Chondrocyte (in vitro differentiated cells): ENCODE measurements around the gene FSTL5. TPM values are rescaled to one million over a fixed set of nuclear protein-coding genes. Genes with fewer than 3 reads are reported as not detected.
"Not testable (repeated sequence)": the region's sequence is repeated elsewhere in the genome, so short reads cannot be mapped to it uniquely, and the experiment has no call there.

Experiments used
- DNase-seq: peaks from one replicate; pipeline ENCODE4 v3.0.0; 2021; ENCODE audit warnings: mixed read lengths, low spot score
- H3K27ac Mint-ChIP-seq: one replicate; pipeline ENCODE4 v1.8.0; 2021; ENCODE audit warnings: mild to moderate bottlenecking, moderate library complexity, mixed read lengths; ENCODE audit not compliant: unreplicated experiment
- H3K27me3 Mint-ChIP-seq: 2 replicates; pipeline ENCODE4 v1.8.0; 2021; ENCODE audit warnings: low read depth, mixed read lengths
- H3K36me3 Mint-ChIP-seq: 2 replicates; pipeline ENCODE4 v1.8.0; 2021; ENCODE audit warnings: low read depth, mixed read lengths
- H3K4me1 Mint-ChIP-seq: 2 replicates; pipeline ENCODE4 v1.8.0; 2021; ENCODE audit warnings: low read depth, mild to moderate bottlenecking, mixed read lengths
- H3K4me3 Mint-ChIP-seq: one replicate; pipeline ENCODE4 v1.8.0; 2021; ENCODE audit warnings: mild to moderate bottlenecking, moderate library complexity, mixed read lengths; ENCODE audit not compliant: unreplicated experiment
- H3K9me3 Mint-ChIP-seq: 2 replicates; pipeline ENCODE4 v1.8.0; 2021; ENCODE audit warnings: low read depth, mixed read lengths
- CTCF ChIP-seq: fragments of 200-600 bp; sonication (generic); IDR thresholded peaks from 2 replicates; pipeline ENCODE4 v1.5.0; 2021; ENCODE audit warnings: antibody characterized with exemption, mild to moderate bottlenecking, moderate library complexity
- total RNA-seq: library from RNA; stranded (reverse); gene quantifications from 3 replicates; pipeline ENCODE4 v1.2.1, GENCODE V29; 2021

Gene FSTL5
- total RNA-seq, 1 donor from 2014 or later: not detected

GRCh38 chr4:161762796-161763195, 401.0 kb downstream of the FSTL5 start:
- Mint-ChIP-seq H3K4me3 (no peak overlapping the region), H3K9me3 (no peaks in the 10 kb centered on the region), H3K27ac (no peak overlapping the region), H3K27me3 (no peaks in the 10 kb centered on the region), H3K4me1 (peaks cover 12% of the 10 kb centered on the region), H3K36me3 (no peaks in the 10 kb centered on the region)
- DNase-seq: no peak
- no peak for TF ChIP-seq CTCF

- H3K36me3 Mint-ChIP-seq: no peaks in the 10 kb centered on the region
- no peak for TF ChIP-seq CTCF
These were observed 403.8 kb downstream of the FSTL5 start for GRCh38 chr4:161760008-161760407.

GRCh38 chr4:161758412-161758811, 405.4 kb downstream of the FSTL5 start:
- not testable (repeated sequence) for DNase-seq, H3K27me3 Mint-ChIP-seq, H3K27ac Mint-ChIP-seq, H3K36me3 Mint-ChIP-seq, H3K4me3 Mint-ChIP-seq, H3K9me3 Mint-ChIP-seq
- peaks cover 12% of the 10 kb centered on the region for H3K4me1 Mint-ChIP-seq

More at GRCh38 chr4:161760008-161760407, 403.8 kb downstream of the FSTL5 start:
- H3K27me3 Mint-ChIP-seq: peaks cover 5% of the 10 kb centered on the region
- H3K9me3 Mint-ChIP-seq: no peaks in the 10 kb centered on the region
- no peak for DNase-seq
- no peak overlapping the region for H3K27ac Mint-ChIP-seq
- H3K4me1 Mint-ChIP-seq: peaks cover 12% of the 10 kb centered on the region
- H3K4me3 Mint-ChIP-seq: no peak overlapping the region

- Mint-ChIP-seq H3K9me3 (no peaks in the 10 kb centered on the region), H3K36me3 (no peaks in the 10 kb centered on the region), H3K27ac (no peak overlapping the region), H3K4me1 (no peaks in the 10 kb centered on the region), H3K4me3 (no peak overlapping the region), H3K27me3 (peaks cover 6% of the 10 kb centered on the region)
- no peak for DNase-seq
- no peak for TF ChIP-seq CTCF
These were observed 434.9 kb downstream of the FSTL5 start for GRCh38 chr4:161728929-161729328.

- no peak for DNase-seq
These were observed 441.9 kb downstream of the FSTL5 start for GRCh38 chr4:161721947-161722346.

More at GRCh38 chr4:161721947-161722346, 441.9 kb downstream of the FSTL5 start:
- no peaks in the 10 kb centered on the region for H3K36me3 Mint-ChIP-seq
- H3K9me3 Mint-ChIP-seq: peaks cover 3% of the 10 kb centered on the region
- peaks cover 5% of the 10 kb centered on the region for H3K4me1 Mint-ChIP-seq
- H3K4me3 Mint-ChIP-seq: no peak overlapping the region
- H3K27me3 Mint-ChIP-seq: no peaks in the 10 kb centered on the region
- TF ChIP-seq CTCF: no peak
- no peak overlapping the region for H3K27ac Mint-ChIP-seq
